Activated T-cell treated with anti-CD3 and anti-CD28 coated beads for 4 hours (primary cell): ENCODE results near the gene HERC2.
"Not testable (repeated sequence)": the region's sequence is repeated elsewhere in the genome, so short reads cannot be mapped to it uniquely, and the experiment has no call there.

Source experiments
- DNase-seq: peaks from one replicate; pipeline ENCODE4 v3.0.0-alpha.2; 2020

Gene HERC2

GRCh38 chr15:28216946-28217546 is 104.9 kb downstream of the HERC2 start:
- DNase-seq, result not testable (repeated sequence)

- not testable (repeated sequence) for DNase-seq
These were observed 106.5 kb downstream of the HERC2 start for GRCh38 chr15:28215521-28215920.

- not testable (repeated sequence) for DNase-seq
These were observed 107.8 kb downstream of the HERC2 start for GRCh38 chr15:28214006-28214790.

GRCh38 chr15:28213393-28213792 is 108.6 kb downstream of the HERC2 start:
- DNase-seq, result not testable (repeated sequence)

- DNase-seq, result no peak
These were observed 113.4 kb downstream of the HERC2 start for GRCh38 chr15:28208583-28208982.

- not testable (repeated sequence) for DNase-seq
These were observed 116.3 kb downstream of the HERC2 start for GRCh38 chr15:28205640-28206039.

GRCh38 chr15:28203055-28203828 is 118.7 kb downstream of the HERC2 start:
- DNase-seq, result not testable (repeated sequence)

GRCh38 chr15:28202124-28202523 is 119.9 kb downstream of the HERC2 start:
- DNase-seq, result not testable (repeated sequence)

- DNase-seq, result not testable (repeated sequence)
These were observed 123.8 kb downstream of the HERC2 start for GRCh38 chr15:28198215-28198614.

GRCh38 chr15:28197694-28198093 is 124.3 kb downstream of the HERC2 start:
- not testable (repeated sequence) for DNase-seq

- not testable (repeated sequence) for DNase-seq
These were observed 125.4 kb downstream of the HERC2 start for GRCh38 chr15:28196581-28196980.

- DNase-seq, result no peak
These were observed 129.2 kb downstream of the HERC2 start for GRCh38 chr15:28192772-28193171.

- DNase-seq, result no peak
These were observed 130.1 kb downstream of the HERC2 start for GRCh38 chr15:28191832-28192231.

GRCh38 chr15:28190391-28191174 is 131.4 kb downstream of the HERC2 start:
- no peak for DNase-seq

GRCh38 chr15:28185148-28185895 is 136.7 kb downstream of the HERC2 start:
- DNase-seq, result no peak

GRCh38 chr15:28184166-28184565 is 137.8 kb downstream of the HERC2 start:
- DNase-seq, result no peak

- DNase-seq, result no peak
These were observed 139.2 kb downstream of the HERC2 start for GRCh38 chr15:28182731-28183130.

- DNase-seq, result no peak
These were observed 139.8 kb downstream of the HERC2 start for GRCh38 chr15:28182216-28182615.

- no peak for DNase-seq
These were observed 140.6 kb downstream of the HERC2 start for GRCh38 chr15:28181366-28181765.

- DNase-seq, result no peak
These were observed 142.7 kb downstream of the HERC2 start for GRCh38 chr15:28179270-28179669.

- DNase-seq, result no peak
These were observed 143.3 kb downstream of the HERC2 start for GRCh38 chr15:28178727-28179126.

GRCh38 chr15:28178290-28178689 is 143.7 kb downstream of the HERC2 start:
- no peak for DNase-seq
